GM18505 (cell line): Measurements from ENCODE around the gene MAGI2.
"Not testable (repeated sequence)": the region's sequence is repeated elsewhere in the genome, so short reads cannot be mapped to it uniquely, and the experiment has no call there.

Source experiments
- ATAC-seq: cut with Tn5 transposase; IDR thresholded peaks from one replicate; pipeline ENCODE4 v1.9.1; 2021; ENCODE audit not compliant: unreplicated experiment
- POLR2A ChIP-seq: IDR thresholded peaks from 4 replicates; pipeline ENCODE4 v1.6.1; 2011; ENCODE audit warnings: borderline replicate concordance; ENCODE audit not compliant: insufficient read depth, insufficient read length; ENCODE audit errors: extremely low read depth

Gene MAGI2

DNA sequence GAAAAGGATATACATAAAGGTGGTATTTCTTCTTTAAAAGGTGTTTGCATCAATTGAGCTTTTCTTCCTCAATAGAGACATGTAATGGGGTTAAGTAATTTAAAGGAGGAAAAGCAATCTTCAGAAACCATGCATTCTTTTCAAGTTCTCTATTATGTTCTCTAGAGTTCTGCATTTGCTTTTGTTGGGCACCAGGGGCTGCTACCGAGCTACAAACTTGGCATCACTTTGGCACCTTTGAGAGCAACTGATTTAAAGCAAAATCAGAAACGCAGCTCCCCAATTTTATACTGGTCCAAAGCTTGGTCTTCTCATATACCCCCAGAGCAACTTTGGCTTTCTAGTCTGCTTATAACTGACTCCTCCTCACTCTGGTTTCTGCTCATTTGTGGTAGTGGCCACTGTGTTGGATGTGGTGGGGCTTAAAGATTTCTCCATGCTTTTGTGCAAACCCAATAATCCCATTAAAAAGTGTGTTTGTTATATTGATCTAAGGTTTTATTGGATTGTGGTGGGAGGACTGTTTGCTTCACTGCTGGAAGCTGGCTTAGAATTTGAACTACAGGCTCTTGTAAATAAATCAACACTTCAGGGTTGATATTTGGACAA, 942.8 kb downstream of the MAGI2 start:
- TF ChIP-seq POLR2A, result no peak
- peak; percentile 75 for ATAC-seq

DNA sequence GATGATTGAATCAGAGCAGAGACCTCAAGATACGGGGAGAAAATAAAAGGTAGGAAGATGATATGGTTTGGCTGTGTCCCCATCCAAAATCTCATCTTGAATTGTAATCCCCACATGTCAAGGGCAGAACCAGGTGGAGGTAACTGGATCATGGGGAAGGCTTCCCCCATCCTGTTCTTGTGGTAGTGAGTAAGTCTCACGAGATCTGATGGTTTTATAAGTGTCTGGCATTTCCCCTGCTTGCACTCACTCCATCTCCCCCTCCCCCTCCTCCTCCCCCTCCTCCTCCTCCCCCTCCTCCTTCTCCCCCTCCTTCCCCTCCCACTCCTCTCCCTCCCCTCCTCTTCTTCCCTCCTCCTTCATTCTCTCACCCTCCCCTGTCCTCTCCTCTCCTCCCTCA, 950.2 kb downstream of the MAGI2 start:
- ATAC-seq, result not testable (repeated sequence)

DNA sequence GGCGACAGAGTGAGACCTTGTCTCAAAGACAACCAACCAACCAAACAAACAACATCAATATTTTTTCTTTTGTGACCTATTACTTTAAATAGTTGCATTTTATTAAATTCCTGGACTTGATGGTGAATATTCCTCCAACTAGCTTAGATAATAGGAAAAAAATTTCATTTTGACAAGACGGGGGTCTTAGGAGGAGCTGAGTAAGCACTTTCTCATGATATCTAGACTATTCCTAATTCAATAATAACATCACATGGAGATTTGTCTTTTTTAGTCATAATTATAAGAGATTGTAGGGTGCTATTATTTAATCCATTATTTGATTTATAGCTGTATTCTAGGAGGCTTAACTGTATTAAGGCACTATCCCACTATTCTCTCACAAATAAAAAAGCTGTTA, 952.4 kb downstream of the MAGI2 start:
- no peak for TF ChIP-seq POLR2A
- no peak for ATAC-seq

GRCh38 chr7:78499971-78500370, 953.5 kb downstream of the MAGI2 start:
- TF ChIP-seq POLR2A, result no peak
- no peak for ATAC-seq

DNA sequence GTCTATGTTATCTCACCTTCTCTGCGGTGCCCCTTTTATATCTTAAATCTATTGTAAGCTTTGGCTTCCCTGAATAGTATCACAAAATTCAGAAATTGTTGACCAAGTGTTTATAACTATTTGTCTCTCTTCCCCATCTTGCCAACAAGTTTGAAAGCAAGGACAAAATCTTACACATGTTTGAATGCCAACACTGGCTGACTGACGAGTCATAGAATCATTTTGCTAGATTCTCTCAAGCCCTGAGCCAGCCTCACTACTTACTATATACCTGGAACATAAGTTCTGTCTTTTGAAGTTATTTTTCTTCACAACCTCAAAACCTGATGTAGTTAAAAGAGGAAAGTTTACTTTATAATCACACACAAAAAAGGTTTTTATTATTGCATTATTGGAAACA, 954.2 kb downstream of the MAGI2 start:
- TF ChIP-seq POLR2A, result no peak
- no peak for ATAC-seq

DNA sequence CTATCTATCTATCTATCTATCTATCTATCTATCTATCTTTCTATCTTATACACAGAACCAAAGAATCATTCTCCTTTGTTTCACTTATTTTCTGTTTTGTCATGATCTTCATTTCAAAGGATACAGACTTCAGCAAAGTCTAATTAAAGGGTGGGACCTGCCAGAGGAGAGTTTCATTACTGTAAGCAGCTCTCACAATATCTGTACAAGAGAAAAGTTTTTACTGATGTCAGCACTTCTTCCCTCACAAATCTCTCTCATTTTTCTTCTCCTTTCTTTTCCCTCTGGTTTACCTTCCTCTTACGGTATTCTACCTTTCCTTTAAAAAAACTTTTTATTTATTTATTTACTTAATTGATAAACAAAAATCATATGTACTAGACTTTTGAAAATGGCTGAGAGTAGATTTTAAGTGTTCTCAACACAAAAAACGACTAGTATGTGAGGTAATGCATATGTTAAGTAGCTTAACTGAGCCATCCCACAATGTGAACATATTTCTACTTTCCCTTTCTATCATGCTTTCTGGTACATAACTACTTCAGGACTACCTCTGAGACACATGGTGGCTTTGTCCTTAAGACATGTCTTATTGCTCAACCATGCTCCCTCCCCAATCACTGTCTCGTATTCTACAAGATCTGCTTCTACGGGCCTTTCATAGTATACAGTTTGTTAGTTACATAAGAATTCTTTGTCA, 955.6 kb downstream of the MAGI2 start:
- no peak for ATAC-seq
- no peak for TF ChIP-seq POLR2A

DNA sequence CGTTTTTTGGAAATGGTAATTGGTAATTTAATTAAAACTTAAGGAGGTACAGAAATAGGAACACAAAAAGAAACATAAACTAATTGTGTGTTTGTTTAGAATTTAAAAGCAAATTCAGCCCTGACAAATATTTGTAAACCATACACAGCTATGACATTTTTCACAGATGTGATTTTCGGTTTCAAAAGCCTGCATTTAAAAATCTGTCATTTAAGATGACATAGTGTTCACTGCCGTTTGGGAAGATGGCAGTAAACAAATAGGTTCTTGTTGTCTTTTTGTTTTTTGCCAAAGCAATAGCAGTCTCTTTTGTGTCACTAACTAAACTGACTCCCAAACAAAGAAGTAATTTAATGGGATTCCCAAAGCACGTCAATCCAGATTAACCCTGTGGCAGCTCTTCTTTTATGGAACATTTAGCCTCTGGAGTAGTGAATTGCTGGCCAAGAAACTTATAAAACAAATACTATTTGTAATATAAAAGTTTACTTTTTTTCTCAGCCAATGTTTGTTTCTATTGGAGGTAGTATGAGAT, 957.3 kb downstream of the MAGI2 start:
- no peak for ATAC-seq
- no peak for TF ChIP-seq POLR2A

- TF ChIP-seq POLR2A, result no peak
- ATAC-seq, result no peak
Observed at GRCh38 chr7:78493401-78493800, 960.1 kb downstream of the MAGI2 start.

DNA sequence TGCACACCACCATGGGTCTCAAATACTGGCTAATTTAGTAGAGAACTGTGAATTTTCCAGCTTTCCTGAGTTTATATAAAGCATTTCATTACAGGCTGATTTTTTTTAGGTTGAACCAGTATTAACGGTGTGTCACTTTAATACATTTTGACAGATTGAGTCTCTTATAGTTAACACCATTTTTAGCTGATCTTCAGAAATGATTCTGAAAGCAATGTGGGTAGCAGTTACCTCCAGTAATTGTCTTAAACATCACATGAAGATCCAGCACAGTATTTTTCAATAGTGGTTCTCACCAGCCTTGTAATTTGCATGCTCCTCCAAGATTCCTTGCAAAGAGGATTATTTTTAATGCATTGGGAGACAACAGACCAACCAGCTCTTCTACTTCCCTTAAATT, 961.3 kb downstream of the MAGI2 start:
- TF ChIP-seq POLR2A, result no peak
- no peak for ATAC-seq

DNA sequence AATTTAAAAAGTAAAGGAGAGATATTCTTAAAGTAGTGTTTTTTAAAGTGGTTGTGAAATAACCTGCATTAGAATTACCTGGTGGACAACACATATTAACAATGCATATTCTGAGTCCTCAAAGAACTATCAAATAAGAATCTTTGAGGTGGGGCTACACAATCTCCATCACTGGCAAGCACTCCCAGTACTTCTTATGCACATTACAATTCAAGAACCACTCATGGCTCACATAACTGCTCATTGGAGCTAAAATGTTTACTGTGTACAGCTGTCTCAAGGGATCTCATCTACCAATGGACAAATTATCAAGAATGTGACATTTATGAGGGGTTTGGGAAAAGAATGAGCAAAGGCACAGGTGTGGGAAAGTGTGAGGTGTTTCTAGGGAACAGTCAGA, 962.9 kb downstream of the MAGI2 start:
- no peak for TF ChIP-seq POLR2A
- no peak for ATAC-seq

DNA sequence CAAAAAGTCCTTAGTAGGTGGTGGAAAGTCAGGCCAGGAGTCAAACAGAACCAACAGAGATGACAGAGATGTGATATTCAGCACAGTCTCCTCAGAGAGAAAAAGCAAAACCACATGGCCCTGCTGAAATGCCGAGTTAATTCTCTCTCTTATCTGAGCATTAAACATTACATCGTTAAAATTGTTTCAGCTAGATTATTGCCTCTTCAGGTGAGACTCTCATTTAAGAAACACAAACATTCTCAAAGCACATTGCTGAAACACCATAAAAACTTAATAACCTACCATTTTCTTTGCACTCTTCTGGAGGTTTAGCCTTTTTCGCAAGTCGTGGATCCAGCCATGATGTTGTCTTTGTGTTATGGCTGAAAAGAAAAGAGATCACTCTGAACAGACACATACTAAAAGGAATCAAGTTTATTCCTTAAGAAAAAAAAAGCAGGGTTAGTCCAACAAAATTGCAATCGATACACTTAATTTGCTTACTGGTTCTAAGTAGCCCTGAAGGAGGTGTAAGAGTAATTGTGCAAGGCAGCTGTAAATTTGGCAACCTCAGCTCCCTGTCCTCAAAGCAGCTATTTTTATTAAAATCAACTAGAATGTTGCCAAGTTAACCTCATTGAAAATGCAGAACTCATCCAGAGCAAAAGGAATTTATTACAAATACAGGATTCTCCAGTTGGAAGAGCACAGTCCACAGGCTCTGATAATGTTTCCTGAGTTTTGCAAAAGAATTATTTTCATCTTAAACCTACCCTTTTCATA, 963.8 kb downstream of the MAGI2 start:
- no peak for ATAC-seq

DNA sequence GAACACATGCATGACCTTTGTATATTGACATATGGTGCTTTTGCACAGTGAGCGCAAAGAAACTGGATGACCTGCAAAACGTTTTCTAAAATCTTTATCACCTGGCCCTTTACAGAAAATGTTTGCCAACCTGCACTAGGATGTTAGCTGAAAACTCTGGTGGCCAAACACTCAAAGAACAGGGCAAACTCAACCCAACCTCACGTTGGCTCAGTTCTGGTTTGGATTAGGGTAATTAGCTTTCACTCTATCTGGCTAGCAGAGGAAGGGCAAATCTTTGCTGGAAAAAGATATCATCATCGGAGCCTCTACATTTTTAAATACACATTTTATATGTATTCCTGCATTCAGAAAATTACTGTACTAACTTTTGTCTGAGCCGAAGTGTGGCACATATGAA, 966.0 kb downstream of the MAGI2 start:
- no peak for ATAC-seq
- no peak for TF ChIP-seq POLR2A

More for the DNA sequence above, 963.8 kb downstream of the MAGI2 start:
- TF ChIP-seq POLR2A, result no peak

GRCh38 chr7:78479348-78479747, 974.1 kb downstream of the MAGI2 start:
- no peak for ATAC-seq
- no peak for TF ChIP-seq POLR2A
